ENCODE data around the gene ZNF256. TPM values are rescaled to one million over a fixed set of nuclear protein-coding genes. Genes with fewer than 3 reads are reported as not detected.

ZNF256 gene
- total RNA-seq, 1 experiment from 2014 or later, result 5.0 TPM

DNA sequence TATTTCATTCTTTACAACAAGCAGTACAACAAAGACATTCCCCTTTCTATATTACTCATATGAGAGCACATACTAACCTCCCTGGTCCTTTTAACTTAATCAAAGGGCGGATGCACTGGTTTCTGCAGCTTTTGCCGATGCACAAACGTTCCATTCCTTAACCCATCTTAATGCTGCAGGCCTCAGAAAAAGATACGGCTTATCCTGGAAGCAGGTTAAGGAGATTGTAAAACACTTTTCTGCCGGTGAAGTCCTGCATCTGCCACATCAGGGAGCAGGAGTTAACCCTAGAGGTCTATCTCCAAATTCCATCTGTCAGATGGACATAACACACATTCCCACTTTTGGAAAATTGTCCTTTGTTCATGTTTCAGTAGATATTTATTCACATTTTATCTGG lies 47.2 kb downstream of the ZNF256 start:
- no peak for DNase-seq (ENCODE audit: low read depth)

Other genes starting within 250 kb of the ZNF256 start
- gene ZNF154, start 238.5 kb downstream of the ZNF256 start, total RNA-seq (2014; rRNA removed; shearing (Covaris generic)), result not detected in 2 replicates
- 1.9 and 2.6 TPM in 2 replicates for gene ZNF671, start 220.1 kb downstream of the ZNF256 start, total RNA-seq (2014; rRNA removed; shearing (Covaris generic))
- gene ZNF776, start 200.9 kb downstream of the ZNF256 start, total RNA-seq (2014; rRNA removed; shearing (Covaris generic)), result 10.0 and 11.4 TPM in 2 replicates
- gene ZNF586, start 178.0 kb downstream of the ZNF256 start, total RNA-seq (2014; rRNA removed; shearing (Covaris generic)), result 11.6 and 12.1 TPM in 2 replicates
- 6.7 and 8.0 TPM in 2 replicates for gene ZNF552, start 132.8 kb downstream of the ZNF256 start, total RNA-seq (2014; rRNA removed; shearing (Covaris generic))
- gene ZNF587B, start 117.4 kb downstream of the ZNF256 start, total RNA-seq (2014; rRNA removed; shearing (Covaris generic)), result 21.8 and 23.5 TPM in 2 replicates
- 8.1 and 8.2 TPM in 2 replicates for gene ZNF587, start 97.8 kb downstream of the ZNF256 start, total RNA-seq (2014; rRNA removed; shearing (Covaris generic))
- gene ZNF814, start 58.7 kb downstream of the ZNF256 start, total RNA-seq (2014; rRNA removed; shearing (Covaris generic)), result 0.53 and 0.80 TPM in 2 replicates
- gene ZNF417, start 31.1 kb downstream of the ZNF256 start, total RNA-seq (2014; rRNA removed; shearing (Covaris generic)), result 5.4 and 6.7 TPM in 2 replicates
- gene ZNF418, start 12.3 kb downstream of the ZNF256 start, total RNA-seq (2014; rRNA removed; shearing (Covaris generic)), result 0.03 TPM in 1 of 2 replicates, not detected in the other
- gene C19orf18, start 26.8 kb upstream of the ZNF256 start, total RNA-seq (2014; rRNA removed; shearing (Covaris generic)), result not detected in 2 replicates
- gene ZNF606, start 55.1 kb upstream of the ZNF256 start, total RNA-seq (2014; rRNA removed; shearing (Covaris generic)), result 6.8 and 16.9 TPM in 2 replicates
- not detected in 2 replicates for gene ZSCAN1, start 86.3 kb upstream of the ZNF256 start, total RNA-seq (2014; rRNA removed; shearing (Covaris generic))
- gene ZNF135, start 111.6 kb upstream of the ZNF256 start, total RNA-seq (2014; rRNA removed; shearing (Covaris generic)), result 0.03 TPM in 1 of 2 replicates, not detected in the other
- gene ZSCAN18, start 150.5 kb upstream of the ZNF256 start, total RNA-seq (2014; rRNA removed; shearing (Covaris generic)), result 0.30 and 0.71 TPM in 2 replicates
- 7.1 and 9.0 TPM in 2 replicates for gene ZNF329, start 203.1 kb upstream of the ZNF256 start, total RNA-seq (2014; rRNA removed; shearing (Covaris generic))
- gene ZNF274, start 235.4 kb upstream of the ZNF256 start, total RNA-seq (2014; rRNA removed; shearing (Covaris generic)), result 27.6 and 28.4 TPM in 2 replicates

All from HT1080 (cell line).